Measurements from ENCODE around the gene PTMA. TPM values are rescaled to one million over a fixed set of nuclear protein-coding genes. Genes with fewer than 3 reads are reported as not detected.

PTMA gene
- total and polyA plus RNA-seq, 2 experiments from 2014 or later = 597 to 727 TPM

DNA sequence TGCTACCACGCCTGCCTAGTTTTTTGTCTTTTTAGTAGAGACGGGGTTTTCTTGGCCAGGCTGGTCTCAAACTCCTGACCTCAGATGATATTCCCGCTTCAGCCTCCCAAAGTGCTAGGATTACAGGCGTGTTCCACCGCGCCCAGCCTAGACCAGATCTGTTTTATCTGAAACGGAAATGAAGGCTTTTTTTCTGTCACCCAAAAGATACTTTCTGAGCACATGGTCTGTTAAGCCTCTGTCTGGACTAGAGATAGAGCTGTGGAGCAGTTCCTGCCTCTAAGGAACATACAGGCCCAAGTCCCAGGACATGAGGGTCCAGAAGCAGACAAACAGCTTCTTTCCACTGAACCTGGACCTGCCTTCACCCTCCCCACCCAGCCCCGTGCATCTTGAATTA lies 43.6 kb upstream of the PTMA start:
- no peak overlapping the region for H2AFZ ChIP-seq
- H3K4me2 ChIP-seq = no peak overlapping the region
- no peaks in the 10 kb centered on the region for H3K9me3 ChIP-seq (ENCODE audit: low read depth)
- H3K4me3 ChIP-seq = no peak overlapping the region
- H3K27me3 ChIP-seq = no peaks in the 10 kb centered on the region
- WGBS (ENCODE audit: low lambda C conversion rate, missing lambda C conversion rate) = 83% methylated on average over 8 of the region's 8 CpGs
- no peaks in the 10 kb centered on the region for H4K20me1 ChIP-seq (ENCODE audit: insufficient read depth, poor library complexity, severe bottlenecking)
- no peaks in the 10 kb centered on the region for H3K36me3 ChIP-seq (replicated peaks; ENCODE audit: insufficient read depth, low read depth)
- no peaks in the 10 kb centered on the region for H3K9me2 ChIP-seq (replicated peaks; ENCODE audit: insufficient read depth)
- no peak for DNase-seq (ENCODE audit: low spot score)
- peak overlapping the region; percentile 100 for H3K27ac ChIP-seq
- no peak for TF ChIP-seq EZH2 (IDR thresholded peaks at IDR 0.05; ENCODE audit: borderline replicate concordance)
- TF ChIP-seq EZH2phosphoT487 (IDR thresholded peaks at IDR 0.05; ENCODE audit: low read depth, severe bottlenecking, unreplicated experiment) = no peak
- TF ChIP-seq, protein P1, sequence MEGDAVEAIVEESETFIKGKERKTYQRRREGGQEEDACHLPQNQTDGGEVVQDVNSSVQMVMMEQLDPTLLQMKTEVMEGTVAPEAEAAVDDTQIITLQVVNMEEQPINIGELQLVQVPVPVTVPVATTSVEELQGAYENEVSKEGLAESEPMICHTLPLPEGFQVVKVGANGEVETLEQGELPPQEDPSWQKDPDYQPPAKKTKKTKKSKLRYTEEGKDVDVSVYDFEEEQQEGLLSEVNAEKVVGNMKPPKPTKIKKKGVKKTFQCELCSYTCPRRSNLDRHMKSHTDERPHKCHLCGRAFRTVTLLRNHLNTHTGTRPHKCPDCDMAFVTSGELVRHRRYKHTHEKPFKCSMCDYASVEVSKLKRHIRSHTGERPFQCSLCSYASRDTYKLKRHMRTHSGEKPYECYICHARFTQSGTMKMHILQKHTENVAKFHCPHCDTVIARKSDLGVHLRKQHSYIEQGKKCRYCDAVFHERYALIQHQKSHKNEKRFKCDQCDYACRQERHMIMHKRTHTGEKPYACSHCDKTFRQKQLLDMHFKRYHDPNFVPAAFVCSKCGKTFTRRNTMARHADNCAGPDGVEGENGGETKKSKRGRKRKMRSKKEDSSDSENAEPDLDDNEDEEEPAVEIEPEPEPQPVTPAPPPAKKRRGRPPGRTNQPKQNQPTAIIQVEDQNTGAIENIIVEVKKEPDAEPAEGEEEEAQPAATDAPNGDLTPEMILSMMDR (IDR thresholded peaks at IDR 0.05; ENCODE audit: poor library complexity) = no peak
- no peaks in the 10 kb centered on the region for H3K79me2 ChIP-seq
- H3K4me1 ChIP-seq (ENCODE audit: insufficient read depth) = peaks cover 32% of the 10 kb centered on the region

- Histone ChIP-seq H3K9me3 (ENCODE audit: low read depth) (no peaks in the 10 kb centered on the region), H3K79me2 (no peaks in the 10 kb centered on the region), H3K4me2 (peak overlapping the region; percentile 86), H4K20me1 (ENCODE audit: insufficient read depth, poor library complexity, severe bottlenecking) (no peaks in the 10 kb centered on the region), H2AFZ (peak overlapping the region; percentile 5), H3K27me3 (no peaks in the 10 kb centered on the region), H3K36me3 (replicated peaks; ENCODE audit: insufficient read depth, low read depth) (no peaks in the 10 kb centered on the region), H3K4me1 (ENCODE audit: insufficient read depth) (peaks cover 32% of the 10 kb centered on the region), H3K4me3 (no peak overlapping the region), H3K27ac (peak overlapping the region; percentile 100), H3K9me2 (replicated peaks; ENCODE audit: insufficient read depth) (no peaks in the 10 kb centered on the region)
- DNase-seq (ENCODE audit: low spot score) = no peak
- 74% methylated on average over 20 of the region's 20 CpGs for WGBS (ENCODE audit: low lambda C conversion rate, missing lambda C conversion rate)
- no peak for TF ChIP-seq EZH2 (IDR thresholded peaks at IDR 0.05; ENCODE audit: borderline replicate concordance)
- TF ChIP-seq EZH2phosphoT487 (IDR thresholded peaks at IDR 0.05; ENCODE audit: low read depth, severe bottlenecking, unreplicated experiment) = no peak
- TF ChIP-seq, protein P1 (IDR thresholded peaks at IDR 0.05; ENCODE audit: poor library complexity) = no peak
Measured at GRCh38 chr2:231665245-231666170, 42.8 kb upstream of the PTMA start.

DNA sequence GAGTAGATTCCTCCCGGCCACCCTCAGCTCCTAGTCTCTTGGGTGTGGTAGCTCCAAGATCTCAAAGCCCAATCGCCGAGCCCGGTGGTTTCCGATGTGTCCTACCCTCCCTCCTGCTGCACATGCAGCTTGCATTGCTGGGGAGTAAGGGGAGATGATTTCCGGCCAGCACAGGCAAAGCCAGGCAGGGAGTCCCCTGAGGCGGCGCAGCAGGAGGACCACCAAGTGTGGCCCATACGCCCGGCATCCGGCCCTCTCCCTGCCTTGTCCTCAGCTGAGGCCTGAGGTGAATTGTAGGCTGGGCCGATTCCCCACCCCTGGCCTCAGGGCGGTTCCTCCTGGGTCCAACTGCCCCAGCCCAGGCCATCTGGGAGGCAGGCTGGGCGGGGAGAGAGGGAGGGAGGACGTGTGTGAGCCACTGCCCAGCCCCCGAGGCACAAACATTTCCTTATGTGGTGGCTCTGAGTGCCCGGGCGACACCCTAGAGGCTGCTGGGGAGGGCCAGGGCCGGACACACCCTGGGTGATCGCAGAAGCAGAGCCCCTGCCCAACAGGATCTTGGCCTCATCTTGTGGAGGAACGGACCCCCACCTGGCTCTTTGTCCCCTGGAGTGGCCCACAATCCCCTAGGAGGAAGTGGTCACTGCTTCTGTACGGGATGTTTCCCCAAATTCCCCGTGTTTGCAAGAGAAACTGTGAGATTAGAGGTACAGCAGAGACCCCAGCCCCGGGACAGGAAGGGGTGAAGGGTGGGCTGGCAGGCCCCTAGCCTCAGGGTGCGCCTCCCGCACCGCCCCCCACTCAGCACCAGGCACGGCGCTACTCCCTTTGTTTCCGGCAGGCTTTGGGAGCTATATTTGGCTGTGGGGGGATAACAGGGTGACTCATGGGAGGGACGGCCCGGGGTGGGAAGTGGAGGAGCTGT lies 41.9 kb upstream of the PTMA start:
- no peak overlapping the region for H3K4me3 ChIP-seq
- H2AFZ ChIP-seq = peak overlapping the region; percentile 37
- DNase-seq (ENCODE audit: low spot score) = peak; percentile 96
- no peaks in the 10 kb centered on the region for H3K27me3 ChIP-seq
- 9% methylated on average over 27 of the region's 32 CpGs for WGBS (ENCODE audit: low lambda C conversion rate, missing lambda C conversion rate)
- H3K4me1 ChIP-seq (ENCODE audit: insufficient read depth) = peaks cover 40% of the 10 kb centered on the region
- peak overlapping the region; percentile 86 for H3K4me2 ChIP-seq
- H4K20me1 ChIP-seq (ENCODE audit: insufficient read depth, poor library complexity, severe bottlenecking) = no peaks in the 10 kb centered on the region
- H3K79me2 ChIP-seq = no peaks in the 10 kb centered on the region
- peak overlapping the region; percentile 100 for H3K27ac ChIP-seq
- TF ChIP-seq, protein P1 (IDR thresholded peaks at IDR 0.05; ENCODE audit: poor library complexity) = no peak
- TF ChIP-seq EZH2 (IDR thresholded peaks at IDR 0.05; ENCODE audit: borderline replicate concordance) = no peak
- no peak for TF ChIP-seq EZH2phosphoT487 (IDR thresholded peaks at IDR 0.05; ENCODE audit: low read depth, severe bottlenecking, unreplicated experiment)
- no peaks in the 10 kb centered on the region for H3K36me3 ChIP-seq (replicated peaks; ENCODE audit: insufficient read depth, low read depth)
- H3K9me3 ChIP-seq (ENCODE audit: low read depth) = no peaks in the 10 kb centered on the region
- no peaks in the 10 kb centered on the region for H3K9me2 ChIP-seq (replicated peaks; ENCODE audit: insufficient read depth)

All from hepatocyte (in vitro differentiated cells).